ENCODE results near the gene PLOD1. TPM values are rescaled to one million over a fixed set of nuclear protein-coding genes. Genes with fewer than 3 reads are reported as not detected.
"Not testable (repeated sequence)": the region's sequence is repeated elsewhere in the genome, so short reads cannot be mapped to it uniquely, and the experiment has no call there.

The PLOD1 gene
- total RNA-seq, 2 donors from 2014 or later, result 13.5 to 13.6 TPM

- ATAC-seq (replicated peaks in 1 of 2) (no peak), DNase-seq (no peak)
- no peaks in the 10 kb centered on the region for H3K27me3 Mint-ChIP-seq (ENCODE audit: low read depth)
- no peak overlapping the region for H3K4me3 Mint-ChIP-seq
- no peak overlapping the region for H3K27ac Mint-ChIP-seq
- peaks cover 13 to 29% of the 10 kb centered on the region in 2 donors for H3K36me3 Mint-ChIP-seq (ENCODE audit: insufficient read depth in 2 of 2)
- H3K9me3 Mint-ChIP-seq, result no peaks in the 10 kb centered on the region
- peaks cover 7% of the 10 kb centered on the region for H3K4me1 Mint-ChIP-seq (ENCODE audit: low read depth)
Measured at GRCh38 chr1:11998636-11999035, 64.1 kb downstream of the PLOD1 start.

DNA sequence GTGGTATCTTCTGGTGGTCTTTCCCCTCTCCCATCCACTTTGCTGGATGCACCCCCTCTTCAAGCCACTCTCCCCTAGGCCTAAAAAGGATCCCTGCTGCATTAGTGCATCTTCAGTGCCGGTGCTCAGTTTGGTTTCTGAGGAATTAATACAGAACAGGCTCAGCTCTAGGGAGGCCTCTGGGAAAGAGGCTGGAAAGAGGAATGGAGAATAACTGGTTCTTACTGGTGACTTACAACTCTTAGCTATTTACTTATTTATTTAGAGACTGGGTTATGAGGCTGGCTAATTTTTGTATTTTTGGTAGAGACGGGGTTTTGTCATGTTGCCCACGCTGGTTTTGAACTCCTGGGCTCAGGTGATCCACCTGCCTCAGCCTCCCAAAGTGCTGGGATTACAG is 64.7 kb downstream of the PLOD1 start:
- ATAC-seq (replicated peaks in 1 of 2) (no peak), DNase-seq (no peak)
- H3K36me3 Mint-ChIP-seq (ENCODE audit: insufficient read depth in 2 of 2), result peaks cover 13 to 30% of the 10 kb centered on the region in 2 donors
- no peaks in the 10 kb centered on the region for H3K9me3 Mint-ChIP-seq
- no peaks in the 10 kb centered on the region for H3K27me3 Mint-ChIP-seq (ENCODE audit: low read depth)
- peak overlapping the region; percentile 34 for H3K27ac Mint-ChIP-seq
- H3K4me3 Mint-ChIP-seq, result no peak overlapping the region
- peaks cover 8% of the 10 kb centered on the region for H3K4me1 Mint-ChIP-seq (ENCODE audit: low read depth)

GRCh38 chr1:12001249-12001917 is 66.9 kb downstream of the PLOD1 start:
- Mint-ChIP-seq H3K27me3 (ENCODE audit: low read depth) (no peaks in the 10 kb centered on the region), H3K4me1 (ENCODE audit: low read depth) (peaks cover 25% of the 10 kb centered on the region), H3K4me3 (no peak overlapping the region), H3K36me3 (ENCODE audit: insufficient read depth in 2 of 2) (peaks cover 15 to 29% of the 10 kb centered on the region in 2 donors), H3K27ac (peak overlapping the region; percentile 97), H3K9me3 (no peaks in the 10 kb centered on the region)
- DNase-seq (peak; percentile 78 to 85), ATAC-seq (replicated peaks in 1 of 2) (peak; percentile 72 to 73)

GRCh38 chr1:12001996-12002493 is 67.5 kb downstream of the PLOD1 start:
- Mint-ChIP-seq H3K27me3 (ENCODE audit: low read depth) (no peaks in the 10 kb centered on the region), H3K27ac (peak overlapping the region; percentile 97), H3K4me1 (ENCODE audit: low read depth) (peaks cover 25% of the 10 kb centered on the region), H3K4me3 (no peak overlapping the region), H3K9me3 (no peaks in the 10 kb centered on the region), H3K36me3 (ENCODE audit: insufficient read depth in 2 of 2) (peaks cover 16 to 32% of the 10 kb centered on the region in 2 donors)
- DNase-seq, result no peak
- ATAC-seq (replicated peaks in 1 of 2), result peak in 1 of 2 donors; percentile 17

DNA sequence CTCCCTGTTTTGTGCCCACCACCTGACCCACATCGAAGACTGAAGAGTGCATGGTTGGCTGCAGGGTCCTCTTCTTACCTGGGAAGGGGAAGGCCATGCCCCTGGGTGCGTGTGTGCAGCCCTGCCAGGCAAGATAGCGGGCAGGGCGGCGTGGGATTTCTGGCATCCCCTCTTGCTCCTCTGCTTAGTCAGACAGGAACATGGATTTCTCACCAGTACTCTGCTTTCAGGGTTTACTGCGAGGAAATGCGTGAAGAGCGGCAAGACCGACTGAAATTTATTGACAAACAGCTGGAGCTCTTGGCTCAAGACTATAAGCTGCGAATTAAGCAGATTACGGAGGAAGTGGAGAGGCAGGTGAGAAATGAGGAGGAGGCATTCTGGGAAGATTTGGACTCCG is 69.2 kb downstream of the PLOD1 start:
- ATAC-seq (replicated peaks in 1 of 2), result no peak
- no peak for DNase-seq
- Mint-ChIP-seq H3K4me3 (no peak overlapping the region), H3K4me1 (ENCODE audit: low read depth) (peaks cover 25% of the 10 kb centered on the region), H3K9me3 (no peaks in the 10 kb centered on the region), H3K36me3 (ENCODE audit: insufficient read depth in 2 of 2) (peaks cover 19 to 37% of the 10 kb centered on the region in 2 donors), H3K27me3 (ENCODE audit: low read depth) (no peaks in the 10 kb centered on the region), H3K27ac (peak overlapping the region; percentile 72)

- ATAC-seq (replicated peaks in 1 of 2), result no peak
- Mint-ChIP-seq H3K4me3 (no peak overlapping the region), H3K27ac (no peak overlapping the region), H3K36me3 (ENCODE audit: insufficient read depth in 2 of 2) (peaks cover 19 to 34% of the 10 kb centered on the region in 2 donors), H3K9me3 (no peaks in the 10 kb centered on the region), H3K4me1 (ENCODE audit: low read depth) (peaks cover 25% of the 10 kb centered on the region), H3K27me3 (ENCODE audit: low read depth) (no peaks in the 10 kb centered on the region)
- DNase-seq, result no peak
Measured at GRCh38 chr1:12005488-12006166, 71.1 kb downstream of the PLOD1 start.

- Mint-ChIP-seq H3K36me3 (ENCODE audit: insufficient read depth in 2 of 2) (peaks cover 19 to 39% of the 10 kb centered on the region in 2 donors), H3K9me3 (no peaks in the 10 kb centered on the region), H3K4me1 (ENCODE audit: low read depth) (peaks cover 22% of the 10 kb centered on the region), H3K4me3 (no peak overlapping the region), H3K27me3 (ENCODE audit: low read depth) (no peaks in the 10 kb centered on the region), H3K27ac (no peak overlapping the region)
- DNase-seq (no peak), ATAC-seq (replicated peaks in 1 of 2) (no peak)
Measured at GRCh38 chr1:12006167-12006921, 71.8 kb downstream of the PLOD1 start.

DNA sequence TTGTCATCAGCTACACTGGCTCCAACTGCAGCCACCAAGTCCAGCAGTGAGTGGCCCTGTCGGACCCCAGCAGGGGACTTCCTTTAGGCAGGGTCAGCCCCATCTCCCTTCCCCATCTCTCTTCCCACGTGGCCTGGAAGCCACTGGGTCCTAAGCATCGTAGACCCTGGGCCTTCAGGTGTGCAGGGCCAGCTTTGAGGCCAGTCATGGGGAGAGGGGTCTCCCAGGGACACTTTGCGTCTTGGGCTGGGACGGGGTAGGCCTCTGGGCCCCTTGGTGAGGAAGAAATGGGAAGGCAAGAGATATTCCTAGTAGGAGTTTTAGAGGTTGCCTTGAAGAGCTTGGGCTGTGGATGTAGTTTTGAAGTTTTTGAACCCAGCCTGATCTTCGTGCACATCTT is 72.7 kb downstream of the PLOD1 start:
- H3K27me3 Mint-ChIP-seq (ENCODE audit: low read depth), result no peaks in the 10 kb centered on the region
- no peak for DNase-seq
- peaks cover 17 to 39% of the 10 kb centered on the region in 2 donors for H3K36me3 Mint-ChIP-seq (ENCODE audit: insufficient read depth in 2 of 2)
- no peaks in the 10 kb centered on the region for H3K9me3 Mint-ChIP-seq
- ATAC-seq (replicated peaks in 1 of 2), result no peak
- no peak overlapping the region for H3K4me3 Mint-ChIP-seq
- peaks cover 18% of the 10 kb centered on the region for H3K4me1 Mint-ChIP-seq (ENCODE audit: low read depth)
- no peak overlapping the region for H3K27ac Mint-ChIP-seq

- DNase-seq; H3K4me3 Mint-ChIP-seq; H3K9me3 Mint-ChIP-seq; ATAC-seq (replicated peaks in 1 of 2); H3K27ac Mint-ChIP-seq; H3K27me3 Mint-ChIP-seq (ENCODE audit: low read depth): not testable (repeated sequence)
- Mint-ChIP-seq H3K4me1 (ENCODE audit: low read depth) (peaks cover 27% of the 10 kb centered on the region), H3K36me3 (ENCODE audit: insufficient read depth in 2 of 2) (peaks cover 11 to 33% of the 10 kb centered on the region in 2 donors)
Measured at GRCh38 chr1:12008355-12008754, 73.8 kb downstream of the PLOD1 start.

- peaks cover 11 to 32% of the 10 kb centered on the region in 2 donors for H3K36me3 Mint-ChIP-seq (ENCODE audit: insufficient read depth in 2 of 2)
- H3K4me3 Mint-ChIP-seq, result no peak overlapping the region
- H3K27me3 Mint-ChIP-seq (ENCODE audit: low read depth), result no peaks in the 10 kb centered on the region
- H3K27ac Mint-ChIP-seq, result no peak overlapping the region
- H3K4me1 Mint-ChIP-seq (ENCODE audit: low read depth), result peaks cover 35% of the 10 kb centered on the region
- no peaks in the 10 kb centered on the region for H3K9me3 Mint-ChIP-seq
- DNase-seq (no peak), ATAC-seq (replicated peaks in 1 of 2) (no peak)
Measured at GRCh38 chr1:12009318-12009947, 74.9 kb downstream of the PLOD1 start.

GRCh38 chr1:12010746-12011570 is 76.4 kb downstream of the PLOD1 start:
- DNase-seq (no peak), ATAC-seq (replicated peaks in 1 of 2) (no peak)
- no peaks in the 10 kb centered on the region for H3K9me3 Mint-ChIP-seq
- H3K36me3 Mint-ChIP-seq (ENCODE audit: insufficient read depth in 2 of 2), result peaks cover 8 to 28% of the 10 kb centered on the region in 2 donors
- H3K27ac Mint-ChIP-seq, result no peak overlapping the region
- H3K4me3 Mint-ChIP-seq, result no peak overlapping the region
- no peaks in the 10 kb centered on the region for H3K27me3 Mint-ChIP-seq (ENCODE audit: low read depth)
- peaks cover 27% of the 10 kb centered on the region for H3K4me1 Mint-ChIP-seq (ENCODE audit: low read depth)

DNA sequence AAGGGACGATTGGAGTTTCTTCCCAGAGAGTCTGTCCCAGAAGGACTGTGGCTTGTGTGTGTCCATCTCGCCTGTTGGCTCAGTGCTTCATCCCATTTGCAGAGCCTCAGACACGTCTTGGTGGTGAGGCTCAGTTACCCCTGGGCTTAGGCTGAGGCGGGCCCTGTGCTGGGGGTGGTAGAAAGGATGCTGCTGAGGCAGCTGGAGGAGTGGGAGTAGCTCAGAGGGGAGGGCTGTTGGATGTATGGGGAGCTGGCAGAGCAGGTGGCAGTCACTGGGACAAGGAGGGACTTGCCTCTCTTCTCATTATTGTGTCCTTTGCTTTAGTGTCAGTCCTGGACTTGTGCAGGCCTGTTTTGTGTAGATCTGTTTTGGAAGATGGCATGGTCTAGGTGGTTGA is 77.5 kb downstream of the PLOD1 start:
- Mint-ChIP-seq H3K36me3 (ENCODE audit: insufficient read depth in 2 of 2) (peaks cover 6 to 22% of the 10 kb centered on the region in 2 donors), H3K4me1 (ENCODE audit: low read depth) (peaks cover 27% of the 10 kb centered on the region)

More for the DNA sequence above, 77.5 kb downstream of the PLOD1 start:
- peak overlapping the region in 1 of 2 donors; percentile 9 for H3K4me3 Mint-ChIP-seq
- ATAC-seq (replicated peaks in 1 of 2), result no peak
- H3K9me3 Mint-ChIP-seq, result no peaks in the 10 kb centered on the region
- DNase-seq, result no peak
- H3K27ac Mint-ChIP-seq, result peak overlapping the region; percentile 67
- H3K27me3 Mint-ChIP-seq (ENCODE audit: low read depth), result no peaks in the 10 kb centered on the region
